ENCODE results near the gene PCBP4.

Gene PCBP4

DNA sequence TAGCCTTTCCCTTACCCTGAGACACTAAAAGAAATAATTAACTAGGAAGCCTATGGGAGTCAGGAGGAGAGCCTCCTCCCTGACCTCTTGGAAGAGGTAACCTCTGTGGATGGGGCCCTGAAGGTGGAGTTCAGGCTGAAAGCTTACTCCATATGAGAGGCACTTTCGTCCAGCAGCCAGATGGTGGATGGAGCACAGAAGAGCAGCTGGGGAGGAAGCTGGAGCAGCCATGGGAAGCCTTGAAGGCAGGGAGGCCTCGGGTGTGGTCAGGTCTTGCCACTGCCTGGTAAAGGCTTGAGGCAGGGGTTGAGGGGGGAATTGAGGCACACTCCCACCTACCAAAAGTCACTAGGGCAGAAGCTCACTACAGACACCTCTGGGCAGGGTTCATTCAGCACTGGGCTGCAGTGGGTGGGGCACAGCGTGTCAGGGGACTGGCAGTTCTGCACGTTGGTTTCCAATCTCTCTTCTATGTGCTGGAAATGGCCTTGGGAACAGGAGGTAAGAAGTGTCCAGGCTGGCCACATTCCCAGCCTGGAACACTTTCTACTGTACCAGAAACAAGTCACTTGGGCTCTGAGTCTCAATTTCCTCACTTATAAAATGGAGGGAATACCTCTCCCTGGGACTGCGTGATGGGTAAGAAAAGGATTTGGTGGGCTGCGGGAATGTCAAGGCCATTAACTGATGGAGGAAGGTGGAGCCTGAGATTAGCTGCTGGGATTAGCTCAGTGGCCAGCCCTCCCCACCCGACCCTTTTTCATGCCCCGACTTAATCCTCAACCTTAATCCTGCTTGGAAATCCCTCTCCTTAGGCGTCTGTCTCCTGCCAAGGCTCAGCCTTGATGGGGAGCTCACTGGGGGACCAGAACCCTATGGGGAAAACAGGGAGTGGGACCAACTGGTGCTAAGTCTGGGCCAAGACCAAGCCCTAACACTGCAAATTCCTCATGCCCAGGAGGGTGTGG lies 5.4 kb downstream of the PCBP4 start:
- ChIA-PET POLR2A (no interaction called here), CTCF (interaction anchor here (0.7 to 7.2 kb wide), 6 partner anchors 8 to 19 kb away, joined by 3 to 76 read pairs (median 4); partner anchors contain the start of genes ABHD14A and ABHD14B)
- Histone ChIP-seq H3K27ac (ENCODE audit: insufficient read depth in 1 of 2, low read depth in 1 of 2, low read length in 2 of 2, poor library complexity in 1 of 2, severe bottlenecking in 2 of 2) (no peak overlapping the region), H3K27me3 (replicated peaks in 2 of 5; ENCODE audit: control insufficient read depth in 4 of 5, insufficient read depth in 5 of 5, low read length in 4 of 5) (peaks cover 0 to 28% (median 1%) of the 10 kb centered on the region in 5 experiments), H3K9me3 (ENCODE audit: control extremely low read depth in 1 of 5, control insufficient read depth in 4 of 5, insufficient read depth in 2 of 5, low read depth in 1 of 5, low read length in 4 of 5) (no peaks in the 10 kb centered on the region), H3K36me3 (ENCODE audit: control insufficient read depth in 4 of 4, insufficient read depth in 4 of 4, low read length in 3 of 4) (no peaks in the 10 kb centered on the region), H3K4me3 (ENCODE audit: control insufficient read depth in 1 of 7, extremely low read depth in 1 of 7, insufficient read depth in 4 of 7, low read depth in 2 of 7, low read length in 6 of 7) (no peak overlapping the region), H3K4me1 (ENCODE audit: control extremely low read depth in 1 of 4, control insufficient read depth in 4 of 4, insufficient read depth in 4 of 4, low read length in 3 of 4) (peaks cover 0 to 12% (median 8%) of the 10 kb centered on the region in 4 experiments)
- no peak for DNase-seq
- WGBS (ENCODE audit: insufficient coverage) = 83% methylated on average over 5 of the region's 9 CpGs

DNA sequence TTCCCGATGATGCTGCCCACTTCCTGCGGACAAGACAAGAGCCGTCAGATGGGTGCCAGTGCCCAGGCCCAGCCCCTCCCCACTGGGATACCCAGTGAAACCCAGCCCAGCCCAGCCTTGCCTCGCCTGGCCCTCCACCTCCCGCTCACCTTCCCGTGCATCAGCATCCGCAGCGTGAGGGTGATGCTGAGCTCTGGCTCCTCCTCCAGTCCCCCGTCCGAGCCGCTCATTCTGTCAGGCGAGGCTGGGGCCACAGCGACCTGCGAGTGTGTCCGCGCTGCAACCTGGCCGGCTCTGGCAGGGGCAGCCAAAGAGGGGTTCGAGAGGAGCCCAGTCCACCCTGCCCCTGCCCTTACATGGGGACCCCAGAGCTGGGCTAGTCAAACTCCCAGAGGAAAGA lies 6.2 kb downstream of the PCBP4 start:
- ChIA-PET CTCF (interaction anchor here (1.5 to 7.2 kb wide), 3 partner anchors 11 to 20 kb away, joined by 3 to 76 read pairs (median 10); partner anchors contain the start of genes ABHD14A and ABHD14B), POLR2A (no interaction called here)
- H3K9me3 ChIP-seq (ENCODE audit: control extremely low read depth in 1 of 5, control insufficient read depth in 4 of 5, insufficient read depth in 2 of 5, low read depth in 1 of 5, low read length in 4 of 5) = no peaks in the 10 kb centered on the region
- no peak overlapping the region for H3K27ac ChIP-seq (ENCODE audit: insufficient read depth in 1 of 2, low read depth in 1 of 2, low read length in 2 of 2, poor library complexity in 1 of 2, severe bottlenecking in 2 of 2)
- no peak for DNase-seq
- H3K4me1 ChIP-seq (ENCODE audit: control extremely low read depth in 1 of 4, control insufficient read depth in 4 of 4, insufficient read depth in 4 of 4, low read length in 3 of 4) = peaks cover 0 to 16% (median 14%) of the 10 kb centered on the region in 4 experiments
- WGBS (ENCODE audit: insufficient coverage) = 94% methylated on average over 15 of the region's 18 CpGs
- H3K4me3 ChIP-seq (ENCODE audit: control insufficient read depth in 1 of 7, extremely low read depth in 1 of 7, insufficient read depth in 4 of 7, low read depth in 2 of 7, low read length in 6 of 7) = no peak overlapping the region
- H3K27me3 ChIP-seq (replicated peaks in 2 of 5; ENCODE audit: control insufficient read depth in 4 of 5, insufficient read depth in 5 of 5, low read length in 4 of 5) = peaks cover 0 to 27% (median 10%) of the 10 kb centered on the region in 5 experiments
- H3K36me3 ChIP-seq (ENCODE audit: control insufficient read depth in 4 of 4, insufficient read depth in 4 of 4, low read length in 3 of 4) = no peaks in the 10 kb centered on the region

DNA sequence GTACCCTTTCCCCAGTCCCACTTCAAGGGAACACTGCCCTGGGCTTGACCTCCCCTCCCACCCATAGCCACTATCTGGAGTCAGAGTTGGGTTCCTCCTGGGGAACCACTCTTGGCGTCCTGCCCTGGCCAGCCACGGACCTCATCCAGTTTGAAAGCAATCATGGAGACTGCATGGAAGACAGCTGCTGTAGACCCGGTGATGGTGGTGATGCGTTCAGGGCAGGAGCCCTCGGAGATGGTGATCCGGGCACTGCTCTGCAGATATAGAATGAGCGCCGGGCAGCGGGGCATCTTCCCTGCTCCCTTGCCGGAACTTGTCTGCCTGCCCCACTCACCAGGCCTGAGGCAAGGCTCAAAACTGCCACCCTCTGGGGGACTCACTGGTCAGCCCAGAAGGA lies 6.9 kb downstream of the PCBP4 start:
- POLR2A ChIA-PET = no interaction called here
- CTCF ChIA-PET = interaction anchor here (1.5 to 7.2 kb wide), 3 partner anchors 12 to 21 kb away, joined by 3 to 76 read pairs (median 10); partner anchors contain the start of genes ABHD14A and ABHD14B
- Histone ChIP-seq H3K9me3 (ENCODE audit: control extremely low read depth in 1 of 5, control insufficient read depth in 4 of 5, insufficient read depth in 2 of 5, low read depth in 1 of 5, low read length in 4 of 5) (peaks cover 0 to 4% (median 0%) of the 10 kb centered on the region in 5 experiments), H3K36me3 (ENCODE audit: control insufficient read depth in 4 of 4, insufficient read depth in 4 of 4, low read length in 3 of 4) (no peaks in the 10 kb centered on the region), H3K27me3 (replicated peaks in 2 of 5; ENCODE audit: control insufficient read depth in 4 of 5, insufficient read depth in 5 of 5, low read length in 4 of 5) (peaks cover 0 to 26% (median 16%) of the 10 kb centered on the region in 5 experiments), H3K27ac (ENCODE audit: insufficient read depth in 1 of 2, low read depth in 1 of 2, low read length in 2 of 2, poor library complexity in 1 of 2, severe bottlenecking in 2 of 2) (no peak overlapping the region), H3K4me1 (ENCODE audit: control extremely low read depth in 1 of 4, control insufficient read depth in 4 of 4, insufficient read depth in 4 of 4, low read length in 3 of 4) (peaks cover 0 to 22% (median 19%) of the 10 kb centered on the region in 4 experiments), H3K4me3 (ENCODE audit: control insufficient read depth in 1 of 7, extremely low read depth in 1 of 7, insufficient read depth in 4 of 7, low read depth in 2 of 7, low read length in 6 of 7) (no peak overlapping the region)
- 86% methylated on average over 6 of the region's 10 CpGs for WGBS (ENCODE audit: insufficient coverage)
- no peak for DNase-seq

DNA sequence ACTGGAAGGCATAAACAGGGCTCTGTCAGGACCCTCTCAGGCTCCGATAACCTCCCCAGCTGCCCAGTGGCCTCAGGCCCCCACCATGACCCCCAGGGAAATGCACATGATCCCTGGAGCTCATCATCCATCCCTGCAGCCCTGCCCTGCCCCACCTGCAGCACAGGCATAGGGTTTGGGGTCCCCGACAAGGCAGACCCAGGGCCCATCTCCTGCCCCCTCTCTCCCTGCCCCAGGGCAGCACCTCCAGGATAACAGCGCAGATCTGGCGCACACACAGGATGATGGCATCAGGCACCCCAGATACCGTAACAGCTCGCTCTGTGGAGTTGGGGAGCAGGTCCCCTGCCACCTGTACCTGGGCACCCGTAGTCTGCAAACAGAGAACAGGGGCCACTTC lies 7.6 kb downstream of the PCBP4 start:
- CTCF ChIA-PET = interaction anchor here (7.2 kb wide), 1 partner anchor 12 kb away, joined by 76 read pairs; the partner anchor contains the start of genes ABHD14A and ABHD14B
- Histone ChIP-seq H3K4me3 (ENCODE audit: control insufficient read depth in 1 of 7, extremely low read depth in 1 of 7, insufficient read depth in 4 of 7, low read depth in 2 of 7, low read length in 6 of 7) (no peak overlapping the region), H3K27ac (ENCODE audit: insufficient read depth in 1 of 2, low read depth in 1 of 2, low read length in 2 of 2, poor library complexity in 1 of 2, severe bottlenecking in 2 of 2) (no peak overlapping the region), H3K36me3 (ENCODE audit: control insufficient read depth in 4 of 4, insufficient read depth in 4 of 4, low read length in 3 of 4) (no peaks in the 10 kb centered on the region), H3K9me3 (ENCODE audit: control extremely low read depth in 1 of 5, control insufficient read depth in 4 of 5, insufficient read depth in 2 of 5, low read depth in 1 of 5, low read length in 4 of 5) (peaks cover 0 to 6% (median 0%) of the 10 kb centered on the region in 5 experiments), H3K4me1 (ENCODE audit: control extremely low read depth in 1 of 4, control insufficient read depth in 4 of 4, insufficient read depth in 4 of 4, low read length in 3 of 4) (peaks cover 0 to 24% (median 19%) of the 10 kb centered on the region in 4 experiments), H3K27me3 (replicated peaks in 2 of 5; ENCODE audit: control insufficient read depth in 4 of 5, insufficient read depth in 5 of 5, low read length in 4 of 5) (peaks cover 0 to 32% (median 24%) of the 10 kb centered on the region in 5 experiments)
- DNase-seq = no peak
- POLR2A ChIA-PET = no interaction called here
- WGBS (ENCODE audit: insufficient coverage) = 95% methylated on average over 6 of the region's 7 CpGs

- DNase-seq = no peak
- Histone ChIP-seq H3K4me1 (ENCODE audit: control extremely low read depth in 1 of 4, control insufficient read depth in 4 of 4, insufficient read depth in 4 of 4, low read length in 3 of 4) (peaks cover 0 to 24% (median 19%) of the 10 kb centered on the region in 4 experiments), H3K27me3 (replicated peaks in 2 of 5; ENCODE audit: control insufficient read depth in 4 of 5, insufficient read depth in 5 of 5, low read length in 4 of 5) (peaks cover 0 to 34% (median 24%) of the 10 kb centered on the region in 5 experiments), H3K4me3 (ENCODE audit: control insufficient read depth in 1 of 7, extremely low read depth in 1 of 7, insufficient read depth in 4 of 7, low read depth in 2 of 7, low read length in 6 of 7) (no peak overlapping the region), H3K27ac (ENCODE audit: insufficient read depth in 1 of 2, low read depth in 1 of 2, low read length in 2 of 2, poor library complexity in 1 of 2, severe bottlenecking in 2 of 2) (no peak overlapping the region), H3K36me3 (ENCODE audit: control insufficient read depth in 4 of 4, insufficient read depth in 4 of 4, low read length in 3 of 4) (no peaks in the 10 kb centered on the region), H3K9me3 (ENCODE audit: control extremely low read depth in 1 of 5, control insufficient read depth in 4 of 5, insufficient read depth in 2 of 5, low read depth in 1 of 5, low read length in 4 of 5) (peaks cover 0 to 6% (median 0%) of the 10 kb centered on the region in 5 experiments)
- ChIA-PET CTCF (interaction anchor here (1.9 to 7.2 kb wide), 2 partner anchors 13 to 16 kb away, joined by 13 to 76 read pairs; partner anchors contain the start of genes ABHD14A, ABHD14B, PARP3 and RRP9), POLR2A (no interaction called here)
- WGBS (ENCODE audit: insufficient coverage) = over 99% methylated on average over 12 of the region's 20 CpGs
Observed at GRCh38 chr3:51958603-51959521, 8.4 kb downstream of the PCBP4 start.

DNA sequence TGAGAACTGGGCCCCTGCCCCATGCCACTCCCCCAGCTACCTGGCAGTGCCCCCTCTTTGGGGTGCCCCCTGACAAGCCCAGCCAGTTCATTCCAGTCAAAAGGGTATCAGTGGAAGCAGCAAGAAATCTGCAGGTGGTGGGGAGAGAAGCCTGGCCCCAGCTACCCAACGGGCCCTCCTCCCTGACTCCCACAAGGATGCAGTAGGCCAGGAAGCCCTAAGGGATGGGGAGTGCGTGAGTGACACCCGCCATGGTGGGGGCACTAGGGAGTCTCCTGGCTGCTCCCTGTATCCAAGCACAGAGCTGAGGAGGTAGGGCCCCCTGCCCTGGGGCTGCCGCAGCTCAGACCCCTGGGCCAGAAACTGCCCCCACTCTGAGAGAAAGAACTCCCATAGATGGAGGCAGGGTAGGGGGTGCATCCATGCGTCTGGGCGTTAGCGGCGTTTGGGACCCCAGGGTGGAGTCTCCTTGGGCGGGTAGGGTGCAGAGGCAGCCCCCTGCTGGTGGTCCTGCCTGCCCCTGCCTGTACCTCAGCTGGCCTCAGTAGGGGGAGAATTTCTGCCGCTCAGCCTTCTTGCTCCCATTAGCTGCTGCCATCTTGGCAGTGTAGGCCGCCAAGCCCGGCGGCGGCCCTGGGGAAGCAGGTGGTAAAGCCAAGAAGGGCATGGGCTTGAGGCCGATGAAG lies 9.6 kb downstream of the PCBP4 start:
- 99% methylated on average over 12 of the region's 15 CpGs for WGBS (ENCODE audit: insufficient coverage)
- no peak for DNase-seq
- H3K36me3 ChIP-seq (ENCODE audit: control insufficient read depth in 4 of 4, insufficient read depth in 4 of 4, low read length in 3 of 4) = no peaks in the 10 kb centered on the region
- ChIA-PET POLR2A (no interaction called here), CTCF (interaction anchor here (1.2 to 7.2 kb wide), 5 partner anchors 9 to 288 kb away, joined by 3 to 76 read pairs (median 4); partner anchors contain the start of genes ABHD14A, ABHD14B, PARP3 and PCBP4)
- H3K9me3 ChIP-seq (ENCODE audit: control extremely low read depth in 1 of 5, control insufficient read depth in 4 of 5, insufficient read depth in 2 of 5, low read depth in 1 of 5, low read length in 4 of 5) = peaks cover 0 to 6% (median 0%) of the 10 kb centered on the region in 5 experiments
- H3K27ac ChIP-seq (ENCODE audit: insufficient read depth in 1 of 2, low read depth in 1 of 2, low read length in 2 of 2, poor library complexity in 1 of 2, severe bottlenecking in 2 of 2) = no peak overlapping the region
- peaks cover 0 to 32% (median 24%) of the 10 kb centered on the region in 5 experiments for H3K27me3 ChIP-seq (replicated peaks in 2 of 5; ENCODE audit: control insufficient read depth in 4 of 5, insufficient read depth in 5 of 5, low read length in 4 of 5)
- H3K4me3 ChIP-seq (ENCODE audit: control insufficient read depth in 1 of 7, extremely low read depth in 1 of 7, insufficient read depth in 4 of 7, low read depth in 2 of 7, low read length in 6 of 7) = no peak overlapping the region
- H3K4me1 ChIP-seq (ENCODE audit: control extremely low read depth in 1 of 4, control insufficient read depth in 4 of 4, insufficient read depth in 4 of 4, low read length in 3 of 4) = peaks cover 0 to 24% (median 19%) of the 10 kb centered on the region in 4 experiments
